Gastrocnemius medialis (tissue), 4 donors: ENCODE measurements around the gene PLK5.

Source experiments
- CTCF ChIP-seq, 5 experiments: fragments of 450-650 bp in 3 of 5; fragments of 200-600 bp in 2 of 5; sonication (generic) in 2 of 5; IDR thresholded peaks in 4 of 5; conservative IDR thresholded peaks in 1 of 5; 1 replicate in 4 of 5; 2 replicates in 1 of 5; pipeline ENCODE4 v1.5.1; 2016 to 2019; ENCODE audit warnings: antibody characterized with exemption in 5 of 5, mild to moderate bottlenecking in 3 of 5, moderate library complexity in 3 of 5
- POLR2A ChIP-seq, 2 donors: fragments of 450-650 bp; IDR thresholded peaks; one replicate each; pipeline ENCODE4 v1.6.1; 2017; ENCODE audit warnings: antibody characterized with exemption in 2 of 2, mild to moderate bottlenecking in 2 of 2, moderate library complexity in 2 of 2

- TF ChIP-seq POLR2A (IDR thresholded peaks at IDR 0.05) = no peak
- TF ChIP-seq CTCF (IDR thresholded peaks at IDR 0.05 in 4 of 5, conservative IDR thresholded peaks at IDR 0.05 in 1 of 5) = no peak
Observed at GRCh38 chr19:1507192-1507660, 16.7 kb upstream of the PLK5 start.
